Measurements from ENCODE around the gene UGDH. TPM values are rescaled to one million over a fixed set of nuclear protein-coding genes. Genes with fewer than 3 reads are reported as not detected.

Gene UGDH
- total and polyA plus RNA-seq, 2 of the 13 experiments (the other 11 are each of a cell fraction or from before 2014, with no cell fraction given) = 99.0 to 384 TPM

GRCh38 chr4:39514888-39515401 is 12.3 kb downstream of the UGDH start (continued):
- TF ChIP-seq PRDM15 (CRISPR knock-in tag; IDR thresholded peaks at IDR 0.05) (no peak), ZNF713 (CRISPR knock-in tag; IDR thresholded peaks at IDR 0.05) (no peak), SALL2 (CRISPR knock-in tag; IDR thresholded peaks at IDR 0.05) (peak; percentile 65; the same call in 1 of the 2 replicates), THRA (CRISPR knock-in tag; IDR thresholded peaks at IDR 0.05; ENCODE audit: borderline replicate concordance) (peak; percentile 99), ATAD3A (CRISPR knock-in tag; IDR thresholded peaks at IDR 0.05) (no peak), ZEB1 (IDR thresholded peaks at IDR 0.05; ENCODE audit: insufficient replicate concordance, low read depth) (peak; percentile 75), JUND (CRISPR knock-in tag; IDR thresholded peaks at IDR 0.05) (peak; percentile 72; the same call in 1 of the 2 replicates), ZMAT5 (CRISPR knock-in tag; IDR thresholded peaks at IDR 0.05; ENCODE audit: borderline replicate concordance, low read depth) (no peak), ZBTB7A (CRISPR knock-in tag; IDR thresholded peaks at IDR 0.05) (no peak), FOXA3 (CRISPR knock-in tag; IDR thresholded peaks at IDR 0.05) (peak; percentile 98), SNAPC2 (CRISPR knock-in tag; IDR thresholded peaks at IDR 0.05) (peak; percentile 89; the same call in 1 of the 2 replicates), HNRNPUL1 (IDR thresholded peaks at IDR 0.05; ENCODE audit: low read depth, low read length) (peak; percentile 83; the same call in 1 of the 2 replicates), KLF13 (CRISPR knock-in tag; IDR thresholded peaks at IDR 0.05) (no peak), ZBTB38 (CRISPR knock-in tag; IDR thresholded peaks at IDR 0.05) (0 out of 2 replicates have a peak, but pooled peaks have one; percentile 23), ZMYM3 (CRISPR knock-in tag; IDR thresholded peaks at IDR 0.05) (peak; percentile 59), ZNF883 (CRISPR knock-in tag; IDR thresholded peaks at IDR 0.05; ENCODE audit: not compliant biosample characterization) (no peak), ZNF143 (CRISPR knock-in tag; IDR thresholded peaks at IDR 0.05) (peak; percentile 35; the same call in 1 of the 2 replicates), ZNF333 (CRISPR knock-in tag; IDR thresholded peaks at IDR 0.05; ENCODE audit: borderline replicate concordance) (no peak), MAFK (conservative IDR thresholded peaks at IDR 0.05 in 1 of 2, IDR thresholded peaks at IDR 0.05 in 1 of 2; ENCODE audit: low read length in 2 of 2) (peak; percentile 90 to 97)
- TF ChIP-seq, protein P1, sequence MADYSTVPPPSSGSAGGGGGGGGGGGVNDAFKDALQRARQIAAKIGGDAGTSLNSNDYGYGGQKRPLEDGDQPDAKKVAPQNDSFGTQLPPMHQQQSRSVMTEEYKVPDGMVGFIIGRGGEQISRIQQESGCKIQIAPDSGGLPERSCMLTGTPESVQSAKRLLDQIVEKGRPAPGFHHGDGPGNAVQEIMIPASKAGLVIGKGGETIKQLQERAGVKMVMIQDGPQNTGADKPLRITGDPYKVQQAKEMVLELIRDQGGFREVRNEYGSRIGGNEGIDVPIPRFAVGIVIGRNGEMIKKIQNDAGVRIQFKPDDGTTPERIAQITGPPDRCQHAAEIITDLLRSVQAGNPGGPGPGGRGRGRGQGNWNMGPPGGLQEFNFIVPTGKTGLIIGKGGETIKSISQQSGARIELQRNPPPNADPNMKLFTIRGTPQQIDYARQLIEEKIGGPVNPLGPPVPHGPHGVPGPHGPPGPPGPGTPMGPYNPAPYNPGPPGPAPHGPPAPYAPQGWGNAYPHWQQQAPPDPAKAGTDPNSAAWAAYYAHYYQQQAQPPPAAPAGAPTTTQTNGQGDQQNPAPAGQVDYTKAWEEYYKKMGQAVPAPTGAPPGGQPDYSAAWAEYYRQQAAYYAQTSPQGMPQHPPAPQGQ (CRISPR knock-in tag; IDR thresholded peaks at IDR 0.05; ENCODE audit: borderline replicate concordance) = no peak
- TF ChIP-seq, protein P2, sequence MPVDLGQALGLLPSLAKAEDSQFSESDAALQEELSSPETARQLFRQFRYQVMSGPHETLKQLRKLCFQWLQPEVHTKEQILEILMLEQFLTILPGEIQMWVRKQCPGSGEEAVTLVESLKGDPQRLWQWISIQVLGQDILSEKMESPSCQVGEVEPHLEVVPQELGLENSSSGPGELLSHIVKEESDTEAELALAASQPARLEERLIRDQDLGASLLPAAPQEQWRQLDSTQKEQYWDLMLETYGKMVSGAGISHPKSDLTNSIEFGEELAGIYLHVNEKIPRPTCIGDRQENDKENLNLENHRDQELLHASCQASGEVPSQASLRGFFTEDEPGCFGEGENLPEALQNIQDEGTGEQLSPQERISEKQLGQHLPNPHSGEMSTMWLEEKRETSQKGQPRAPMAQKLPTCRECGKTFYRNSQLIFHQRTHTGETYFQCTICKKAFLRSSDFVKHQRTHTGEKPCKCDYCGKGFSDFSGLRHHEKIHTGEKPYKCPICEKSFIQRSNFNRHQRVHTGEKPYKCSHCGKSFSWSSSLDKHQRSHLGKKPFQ (CRISPR knock-in tag; IDR thresholded peaks at IDR 0.05; ENCODE audit: insufficient replicate concordance) = no peak
